NCI-H1694 treated with DMSO at 0.1 percent for 48 hours (cell line): ENCODE results near the gene GAK.

Experiments used
- DNase-seq: peaks from one replicate; lab custom pipeline; 2025; lab: John Stamatoyannopoulos, UW

Gene GAK

DNA sequence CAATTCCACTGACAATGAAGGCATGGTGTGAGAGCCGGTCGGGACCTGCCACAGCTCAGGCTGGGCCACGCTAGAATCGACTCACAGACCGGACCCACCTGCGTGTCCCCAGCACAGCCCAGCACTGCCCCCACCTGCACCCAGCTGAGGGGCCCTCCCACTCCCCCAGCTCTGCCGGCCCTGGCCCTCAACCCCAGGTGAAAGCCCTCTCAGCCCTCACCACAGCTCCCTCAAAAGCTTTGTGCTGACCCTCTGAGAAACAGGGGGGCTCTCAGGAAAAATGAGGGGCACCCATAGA is 25.1 kb downstream of the GAK start:
- DNase-seq = no peak

DNA sequence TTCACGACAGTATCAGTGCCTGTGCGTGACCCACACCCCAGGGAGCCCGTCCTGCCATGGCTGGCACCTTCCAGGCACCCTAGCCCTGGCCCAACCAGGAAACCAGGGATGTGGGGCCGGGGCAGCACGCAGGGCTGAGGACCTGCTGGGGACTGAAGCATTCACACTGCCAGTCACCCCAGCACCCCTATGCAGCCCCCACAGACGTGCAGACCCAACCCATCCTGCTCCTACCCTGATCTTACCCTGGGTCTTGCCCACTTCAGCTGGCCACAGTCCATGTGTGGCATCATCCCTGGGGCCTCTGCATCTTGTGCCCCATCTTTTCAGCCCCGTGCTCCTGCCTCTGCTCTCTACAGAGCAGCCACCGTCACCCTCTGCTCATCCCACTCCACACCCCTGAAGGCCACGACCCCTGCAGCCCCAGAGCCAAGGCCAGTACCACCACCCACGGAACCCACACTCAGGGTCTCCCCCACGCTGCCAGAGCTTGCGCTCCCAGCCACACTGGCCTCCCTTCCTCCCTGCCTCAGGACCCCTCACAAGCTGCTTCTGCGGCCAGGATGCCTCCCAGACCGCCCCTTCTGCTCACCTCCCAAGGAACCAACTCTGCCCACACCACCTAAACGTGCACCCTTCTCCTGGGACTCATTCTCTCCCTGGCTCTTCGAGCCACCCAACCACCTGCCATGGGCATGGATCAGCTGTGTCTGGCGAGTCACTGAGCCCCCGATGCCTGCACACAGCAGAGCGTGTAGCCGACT is 25.6 kb downstream of the GAK start:
- no peak for DNase-seq

DNA sequence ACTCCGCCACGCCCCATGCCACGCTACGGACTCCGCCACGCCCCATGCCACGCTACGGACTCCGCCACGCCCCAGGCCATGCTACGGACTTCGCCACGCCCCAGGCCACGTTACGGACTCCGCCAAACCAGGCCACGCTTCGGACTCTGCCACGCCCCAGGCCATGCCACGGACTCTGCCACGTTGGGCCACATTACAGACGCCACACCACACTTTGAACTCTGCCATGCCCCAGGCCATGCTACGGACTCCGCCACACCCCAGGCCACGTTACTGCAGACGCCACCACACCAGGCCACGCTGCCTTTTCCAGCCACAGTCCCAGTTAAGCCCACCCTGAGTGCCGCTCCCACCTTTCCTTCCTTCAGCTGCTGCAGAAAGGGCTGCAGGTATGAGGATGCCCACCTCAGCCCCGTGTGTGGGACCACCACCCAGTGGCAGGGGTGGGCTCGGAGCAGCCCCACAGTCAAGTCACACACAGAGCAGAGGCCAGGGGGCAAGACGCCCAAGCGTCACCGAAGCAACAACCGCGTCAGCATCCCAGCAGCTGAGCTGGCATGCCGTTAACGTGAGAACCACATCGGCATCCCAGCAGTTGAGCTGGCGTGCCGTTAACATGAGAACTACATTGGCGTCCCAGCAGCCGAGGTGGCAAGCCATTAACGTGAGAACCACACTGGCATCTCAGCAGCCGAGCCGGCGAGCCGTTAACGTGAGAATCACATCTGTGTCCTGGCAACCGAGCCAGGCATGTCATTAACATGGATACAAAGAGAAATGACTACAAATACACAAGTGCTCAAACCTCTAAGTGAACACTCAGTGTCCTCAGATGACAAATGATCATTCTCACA is 26.4 kb downstream of the GAK start:
- no peak for DNase-seq

DNA sequence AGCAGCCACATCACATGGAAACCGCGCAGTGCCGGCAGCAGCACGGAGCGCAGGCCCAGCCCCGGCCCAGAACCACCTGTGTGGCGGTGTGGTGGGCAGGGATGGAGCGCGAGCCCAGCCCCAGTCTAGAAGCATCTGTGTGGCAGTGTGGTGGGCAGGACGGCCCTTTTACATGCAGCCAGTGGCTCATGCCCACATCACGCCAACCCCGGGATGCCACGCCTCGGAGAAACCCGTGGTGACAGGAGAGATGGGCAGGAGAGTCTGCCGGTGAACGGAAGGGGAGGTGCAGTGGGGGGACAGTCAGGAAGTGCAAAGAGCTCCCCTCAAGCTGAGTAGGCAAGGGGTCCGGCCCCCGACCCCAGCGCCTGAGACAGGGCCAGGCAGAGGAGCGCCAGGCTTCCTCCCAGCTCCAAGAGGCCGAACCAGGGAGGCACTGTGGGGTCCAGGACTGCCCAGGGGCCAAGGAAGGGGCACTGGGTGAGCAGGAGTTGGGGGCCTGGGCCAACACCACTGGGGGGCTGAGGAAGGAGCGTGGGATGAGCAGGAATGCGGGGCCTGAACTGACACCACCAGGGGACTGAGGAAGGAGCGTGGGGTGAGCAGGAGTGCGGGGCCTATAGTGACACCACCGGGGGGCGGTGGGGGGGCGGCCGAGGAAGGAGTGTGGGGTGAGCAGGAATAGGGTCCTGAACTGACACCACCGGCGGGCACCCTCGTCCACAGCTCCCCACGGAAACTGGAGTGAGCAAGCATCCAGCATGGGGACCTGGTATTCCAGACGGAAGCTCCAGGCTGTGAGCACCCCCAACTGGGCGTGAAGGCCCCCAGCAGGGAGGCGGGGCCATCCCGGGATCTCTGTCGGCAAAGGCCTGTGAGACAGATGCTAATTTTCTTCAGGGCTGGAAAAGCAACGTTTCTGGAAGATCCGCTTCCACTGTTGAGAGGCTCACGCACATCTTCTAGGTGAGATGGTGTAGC is 28.8 kb downstream of the GAK start:
- DNase-seq = no peak

DNA sequence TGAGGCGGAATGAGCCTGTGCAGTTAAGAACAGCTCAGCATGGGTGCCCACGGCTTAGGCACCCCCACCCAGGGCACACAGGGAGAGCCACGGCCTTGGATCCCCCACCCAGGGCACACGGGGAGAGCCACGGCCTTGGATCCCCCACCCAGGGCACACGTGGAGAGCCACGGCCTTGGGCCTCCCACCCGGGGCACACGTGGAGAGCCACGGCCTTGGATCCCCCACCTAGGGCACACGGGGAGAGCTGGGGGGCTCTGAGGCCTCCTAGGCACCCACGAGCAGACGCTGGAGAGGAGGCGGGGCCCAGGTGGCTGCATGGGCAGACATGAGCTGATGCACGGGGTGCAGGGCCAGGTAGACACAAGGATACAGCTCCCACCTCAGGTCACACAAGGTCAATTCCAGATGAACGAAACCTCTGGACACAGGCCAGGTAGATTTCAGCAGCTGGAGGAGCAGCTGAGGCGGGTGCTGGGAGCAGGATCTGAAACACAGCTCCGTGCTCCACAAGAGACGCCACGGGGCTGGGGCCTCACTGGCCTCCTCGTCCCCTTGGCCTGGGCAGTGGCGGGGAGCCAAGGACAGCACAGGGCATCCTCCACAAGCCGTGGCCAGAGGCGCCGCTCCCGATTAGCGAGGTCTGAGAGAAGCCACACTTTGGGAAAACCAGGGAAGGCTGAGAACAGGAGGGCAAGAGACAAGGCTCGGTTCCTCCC is 30.8 kb downstream of the GAK start:
- no peak for DNase-seq

DNA sequence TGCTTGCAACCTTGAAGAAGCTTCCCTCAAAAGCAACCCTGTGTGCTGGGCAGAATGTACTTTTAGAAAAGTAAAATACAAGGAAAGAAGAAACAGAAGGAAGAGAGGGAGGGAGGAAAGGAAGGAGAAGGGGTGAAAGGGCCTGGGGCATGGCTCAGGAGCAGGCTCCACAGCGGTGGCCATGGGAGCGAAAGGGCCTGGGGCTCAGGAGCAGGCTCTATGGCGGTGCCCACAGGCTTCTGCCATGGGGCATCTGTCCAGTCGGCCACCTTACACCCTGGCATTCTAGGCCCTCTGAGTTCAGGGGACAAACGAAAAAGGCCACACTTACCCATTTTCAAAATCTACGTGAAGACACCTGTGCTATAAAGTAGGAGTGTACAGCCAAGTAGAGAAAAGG is 31.4 kb downstream of the GAK start:
- DNase-seq = no peak

DNA sequence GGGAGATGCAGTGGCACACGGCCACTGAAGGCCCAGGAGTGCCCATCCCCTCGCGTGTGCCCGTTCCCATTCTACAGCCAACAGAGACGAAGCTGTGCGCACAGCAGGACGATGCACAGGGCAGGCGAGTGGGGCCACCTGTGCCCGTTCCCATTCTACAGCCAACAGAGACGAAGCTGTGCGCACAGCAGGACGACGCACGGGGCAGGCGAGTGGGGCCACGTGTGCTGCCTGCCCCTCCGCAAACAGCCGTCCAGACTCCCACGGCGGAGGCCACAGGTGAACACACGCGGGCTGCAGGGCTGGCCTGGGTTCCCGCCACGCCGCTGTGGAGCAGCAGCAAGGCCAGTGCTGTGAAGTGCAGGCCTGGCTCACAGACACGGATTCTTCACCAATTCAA is 32.0 kb downstream of the GAK start:
- DNase-seq = no peak

DNA sequence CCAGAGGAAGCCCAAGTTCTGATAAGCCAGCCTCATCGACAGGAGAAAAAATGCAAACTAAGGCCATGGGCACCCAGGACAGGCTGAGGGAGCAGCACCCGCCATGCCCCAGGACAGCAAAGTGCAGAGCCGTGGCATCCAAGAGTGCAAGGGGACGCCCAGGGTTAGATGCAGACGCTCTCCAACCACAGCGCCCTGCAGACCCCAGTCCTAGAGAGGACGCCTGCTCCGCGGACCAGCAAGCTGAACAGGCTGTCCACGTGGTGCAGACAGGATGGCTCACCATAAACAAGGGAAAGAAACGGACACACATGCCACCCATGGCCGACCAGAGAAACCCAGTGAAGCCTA is 32.6 kb downstream of the GAK start:
- DNase-seq = no peak

DNA sequence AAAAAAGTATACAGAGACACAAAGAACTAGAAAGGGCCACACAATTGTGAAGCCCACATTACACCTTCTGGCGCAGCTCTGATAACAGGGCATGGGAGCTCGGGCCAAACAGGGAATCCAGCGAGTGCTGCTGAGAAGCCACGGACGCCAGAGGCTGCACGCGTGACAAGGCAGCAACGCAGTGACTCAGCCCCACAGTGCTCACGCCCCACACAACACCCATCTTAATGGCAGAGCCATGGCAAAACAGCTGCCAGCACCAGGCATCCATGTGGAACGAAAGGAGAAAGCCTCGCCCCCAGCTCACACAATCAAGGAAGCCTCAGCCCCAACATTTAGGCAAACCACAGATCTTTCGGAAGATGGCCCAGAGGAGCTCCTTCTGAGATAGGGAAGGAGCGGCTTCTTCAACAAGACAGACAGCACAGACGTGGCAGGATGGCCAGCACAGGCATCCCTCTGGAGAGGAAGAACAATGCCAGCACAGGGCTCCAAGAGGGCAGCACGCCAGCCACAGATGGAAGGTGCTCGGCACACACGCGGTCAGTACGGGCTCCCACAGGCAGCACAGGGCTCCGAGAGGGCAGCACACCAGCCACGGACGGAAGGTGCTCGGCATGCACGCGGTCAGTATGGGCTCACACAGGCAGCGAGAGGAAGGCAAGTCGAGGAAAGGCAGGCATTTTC is 33.1 kb downstream of the GAK start:
- DNase-seq = no peak

DNA sequence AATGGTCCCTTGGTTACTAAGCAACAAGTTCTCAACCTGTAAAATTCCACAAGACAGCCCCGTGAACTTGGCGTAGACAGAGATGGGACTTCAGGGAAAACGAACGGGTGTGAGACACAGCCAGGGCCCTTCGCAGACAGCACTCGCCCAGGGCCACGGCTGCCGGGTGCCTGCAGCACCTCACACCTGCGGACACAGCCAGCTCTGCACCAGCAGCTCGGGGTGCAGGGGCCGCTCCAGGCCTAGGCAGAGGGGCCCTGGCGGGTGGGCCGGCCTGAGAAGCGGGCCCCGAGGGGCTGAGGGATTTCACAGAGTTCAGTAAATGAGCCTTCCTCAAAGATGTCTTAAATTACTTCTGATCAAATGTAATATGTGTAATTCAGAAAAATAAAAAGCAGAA is 34.0 kb downstream of the GAK start:
- no peak for DNase-seq

DNA sequence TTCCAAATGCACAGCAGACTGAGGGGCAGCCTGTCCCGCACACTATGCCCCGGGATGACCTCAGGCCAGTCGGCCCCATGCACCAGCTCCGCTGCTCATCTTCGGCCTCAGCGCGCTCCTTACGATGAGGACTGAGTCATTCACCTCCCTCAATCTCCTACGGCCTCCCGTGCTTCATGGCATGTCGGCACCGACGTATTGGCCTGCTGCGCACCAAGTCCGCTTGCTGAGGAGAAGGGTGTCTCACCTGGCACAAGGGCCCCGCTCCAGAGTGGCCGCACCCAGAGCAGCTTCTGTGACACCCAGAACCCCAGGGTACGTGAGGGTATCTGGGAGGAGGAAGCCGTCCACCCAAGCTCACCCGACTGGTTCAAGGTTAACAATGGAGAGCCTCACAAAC is 35.5 kb downstream of the GAK start:
- no peak for DNase-seq

DNA sequence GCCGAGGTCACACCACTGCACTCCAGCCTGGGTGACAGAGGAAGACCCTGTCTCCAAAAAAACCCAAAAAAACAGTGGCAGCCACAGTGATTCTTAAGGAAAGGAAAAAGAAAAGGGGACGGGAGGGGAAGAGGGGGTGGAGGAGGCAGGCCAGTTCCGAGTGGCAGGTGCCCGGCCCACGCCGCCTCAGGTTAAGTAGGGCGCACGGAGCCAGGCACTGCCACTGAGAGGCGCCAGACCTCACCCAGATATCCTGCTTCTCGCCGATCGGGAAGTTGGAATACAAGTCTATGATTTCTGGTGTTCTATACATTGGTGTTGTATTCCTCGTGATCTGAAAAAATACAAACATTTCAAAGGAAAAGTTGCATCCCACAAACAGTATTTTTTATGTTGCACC is 35.9 kb downstream of the GAK start:
- no peak for DNase-seq

DNA sequence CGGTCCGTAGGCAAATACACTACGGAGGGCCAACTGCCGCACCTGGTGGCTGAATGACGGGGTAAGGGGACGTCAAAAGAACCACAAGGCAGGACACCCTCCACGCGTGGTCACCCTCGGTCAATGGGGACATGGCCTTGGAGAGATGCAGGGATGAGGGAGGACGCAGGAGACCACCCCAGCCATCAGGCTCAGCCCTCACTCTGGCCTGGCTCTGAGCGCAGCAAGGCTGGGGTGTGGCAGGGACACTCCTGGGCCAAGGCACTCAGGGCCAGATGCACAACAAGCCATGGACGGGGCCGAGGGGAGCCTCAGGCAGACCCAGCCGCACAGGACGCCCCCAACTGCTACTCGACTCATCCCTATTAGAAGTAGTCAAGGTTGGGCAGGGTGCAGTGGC is 36.5 kb downstream of the GAK start:
- no peak for DNase-seq

DNA sequence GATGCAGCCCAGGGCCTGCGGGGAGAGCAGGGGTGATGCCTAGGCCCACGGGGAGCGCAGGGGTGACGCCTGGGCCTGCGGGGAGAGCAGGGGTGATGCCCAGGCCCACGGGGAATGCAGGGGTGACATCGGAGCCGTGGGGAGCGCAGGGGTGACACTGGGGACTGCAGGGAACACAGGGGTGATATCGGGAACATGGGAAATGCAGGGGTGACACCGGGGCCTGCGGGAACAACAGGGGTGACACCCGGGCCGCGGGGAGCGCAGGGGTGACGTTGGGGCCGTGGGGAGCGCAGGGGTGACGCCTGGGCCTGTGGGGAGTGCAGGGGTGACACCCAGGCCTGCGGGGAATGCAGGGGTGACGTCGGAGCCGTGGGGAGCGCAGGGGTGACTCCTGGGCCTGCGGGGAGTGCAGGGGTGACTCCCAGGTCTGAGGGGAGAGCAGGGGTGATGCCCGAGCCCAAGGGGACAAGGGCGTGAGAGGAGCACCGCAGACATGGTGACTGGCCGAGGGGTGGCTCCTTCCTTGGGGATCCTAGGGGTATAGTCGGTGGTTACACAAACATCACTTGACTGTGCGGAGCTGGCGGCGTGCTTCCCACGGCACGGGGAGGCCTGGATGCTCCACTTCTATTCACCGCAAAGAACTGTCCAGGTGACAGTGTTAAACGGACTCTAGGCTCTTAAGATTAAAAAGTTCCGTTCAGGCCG is 38.0 kb downstream of the GAK start:
- no peak for DNase-seq

DNA sequence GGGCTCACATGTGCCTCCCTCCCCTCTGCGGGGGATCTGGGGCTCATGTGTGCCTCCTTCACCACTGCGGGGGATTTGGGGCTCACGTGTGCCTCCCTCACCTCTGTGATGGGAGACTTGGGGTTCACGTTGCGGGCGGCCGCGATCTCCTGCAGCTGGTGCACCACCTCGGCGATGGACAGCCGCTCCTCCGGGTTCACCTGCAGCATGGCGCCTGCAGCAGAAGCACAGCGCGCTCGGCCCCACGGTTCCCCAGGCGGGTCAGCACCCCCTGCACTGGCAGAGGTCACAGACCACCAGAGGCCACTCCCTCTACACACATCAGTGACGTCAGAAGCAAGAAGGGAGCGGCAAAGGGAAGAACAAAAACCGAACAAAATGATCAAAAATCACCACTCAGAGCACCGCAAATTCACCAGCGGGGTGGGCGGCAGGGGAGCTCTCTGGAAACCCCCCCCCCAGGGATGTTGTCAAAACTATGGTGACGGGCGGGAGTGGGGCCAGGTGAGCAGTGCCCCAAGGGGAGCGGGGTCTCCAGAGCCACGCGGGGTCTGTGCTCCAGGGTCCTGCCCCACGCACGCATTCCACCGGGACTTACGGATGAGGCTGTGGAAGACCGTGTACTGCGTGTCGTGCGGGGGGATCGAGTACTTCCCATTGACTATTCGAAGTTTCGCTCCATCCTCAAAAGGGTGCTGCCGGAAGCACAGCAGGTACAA is 38.7 kb downstream of the GAK start:
- no peak for DNase-seq

DNA sequence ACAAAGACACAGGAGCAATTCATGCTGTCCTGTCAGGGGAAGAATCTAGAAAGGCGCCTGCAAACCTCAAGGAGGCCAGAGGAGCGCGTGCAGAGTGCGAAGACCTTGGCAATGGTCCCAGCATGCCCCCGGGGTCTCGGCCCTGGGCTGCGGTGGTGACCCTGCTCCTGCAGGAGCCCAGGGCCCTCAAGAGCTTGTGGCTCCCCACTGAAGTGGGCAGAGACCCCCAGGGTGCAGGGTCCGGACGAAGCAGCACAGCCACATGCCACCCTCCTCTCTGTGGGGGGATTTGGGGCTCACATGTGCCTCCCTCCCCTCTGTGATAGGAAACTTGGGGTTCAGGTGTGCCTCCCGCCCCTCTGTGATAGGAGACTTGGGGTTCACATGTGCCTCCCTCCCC is 39.3 kb downstream of the GAK start:
- DNase-seq = no peak

DNA sequence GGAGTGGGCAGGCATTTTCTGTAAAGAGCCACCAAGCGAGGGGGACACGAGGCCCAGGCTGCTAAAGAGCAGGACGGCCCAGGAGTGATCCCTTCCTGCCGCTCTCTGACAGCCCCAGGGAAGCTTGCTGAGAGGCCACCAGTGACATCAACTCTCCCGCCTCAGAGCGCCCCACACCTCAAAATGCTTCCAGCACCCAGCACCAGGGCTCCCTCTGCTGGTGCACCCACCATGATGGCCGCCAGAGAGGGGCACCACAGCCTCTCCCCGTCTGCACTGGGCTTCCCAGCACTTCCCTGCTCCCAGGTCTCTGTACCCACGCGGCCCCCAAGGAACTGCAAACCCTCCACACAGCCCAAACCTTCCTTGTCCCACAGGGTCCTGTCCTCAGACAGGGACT is 40.4 kb downstream of the GAK start:
- DNase-seq = no peak

DNA sequence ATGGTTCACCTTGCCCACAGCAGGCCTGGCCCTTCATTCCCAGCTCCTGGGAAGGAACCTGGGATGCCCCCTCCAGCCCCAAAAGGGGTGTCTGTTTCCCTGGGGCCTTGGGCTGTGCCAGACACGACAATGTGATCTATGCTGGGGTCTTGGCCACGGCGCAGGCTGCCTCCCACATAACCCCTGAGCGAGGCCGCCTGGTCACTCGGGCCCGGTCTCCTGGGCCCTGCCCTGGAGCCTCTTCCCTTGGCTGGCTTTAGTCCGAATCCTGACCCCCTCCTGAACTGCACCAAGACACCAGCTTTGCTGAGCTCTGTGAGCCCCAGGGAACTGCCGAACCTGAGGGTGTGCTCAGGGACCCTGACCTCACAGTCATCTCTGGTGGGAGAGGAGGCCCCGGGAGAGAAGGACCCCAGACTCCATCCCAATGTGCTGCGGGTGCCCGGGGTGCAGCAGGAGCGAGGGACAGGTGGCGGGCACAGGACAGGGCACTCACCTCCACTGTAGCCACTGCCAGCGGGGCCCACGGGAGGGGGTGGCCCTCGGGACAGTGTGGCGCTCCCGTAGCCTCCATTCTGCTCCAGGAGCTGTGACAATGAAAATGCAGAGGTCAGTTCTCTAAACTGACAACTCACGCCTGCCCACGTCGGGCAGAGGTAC is 42.0 kb downstream of the GAK start:
- no peak for DNase-seq

DNA sequence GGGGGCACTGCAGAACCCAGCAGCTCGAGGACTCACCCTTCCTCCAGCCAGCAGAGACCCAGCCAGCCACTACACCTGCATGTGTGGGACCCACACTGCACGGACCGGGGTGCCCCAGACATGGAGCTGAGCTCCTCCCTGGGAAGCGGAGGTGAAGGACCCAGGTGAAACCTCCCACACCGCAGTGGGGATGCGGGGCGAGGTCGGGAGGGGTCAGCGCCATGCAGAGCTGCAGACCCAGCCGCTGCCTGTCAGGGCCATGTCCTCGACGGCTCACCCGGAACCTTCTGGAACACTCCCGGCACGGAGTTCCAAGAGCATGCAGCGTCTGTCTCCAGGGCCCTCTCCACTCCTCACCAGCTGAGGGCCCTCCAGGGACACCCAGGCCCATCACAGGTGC is 42.6 kb downstream of the GAK start:
- DNase-seq = no peak

DNA sequence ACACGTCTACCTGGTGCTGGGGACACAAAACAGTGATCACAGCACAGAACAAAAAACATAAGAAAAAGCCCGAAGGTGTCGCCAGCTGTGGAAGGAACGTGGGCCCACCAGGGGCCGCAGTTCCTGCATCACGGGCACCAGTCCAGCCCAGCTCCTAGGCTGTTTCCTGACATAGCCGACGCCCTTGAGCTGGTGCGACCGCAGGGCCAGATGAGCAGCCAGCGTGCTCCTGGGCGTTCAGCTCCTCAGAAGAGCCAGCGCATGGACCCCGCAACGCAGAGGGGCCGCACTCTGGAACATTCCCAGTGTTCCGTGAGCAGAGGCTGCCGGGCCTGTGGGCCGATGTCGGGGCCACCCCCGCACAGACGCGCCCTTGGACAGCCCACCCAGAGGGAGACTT is 44.1 kb downstream of the GAK start:
- no peak for DNase-seq
